Left renal cortex interstitium (tissue), 4 donors: Measurements from ENCODE around the gene LRRN4. TPM values are rescaled to one million over a fixed set of nuclear protein-coding genes. Genes with fewer than 3 reads are reported as not detected.
"Not testable (repeated sequence)": the region's sequence is repeated elsewhere in the genome, so short reads cannot be mapped to it uniquely, and the experiment has no call there.

Source experiments
- DNase-seq, 4 donors: peaks; one replicate each; pipeline ENCODE4 v3.0.0-alpha.2; 2013; ENCODE audit warnings: low read depth in 4 of 4, low spot score in 2 of 4, missing footprints in 1 of 4
- polyA plus RNA-seq, 4 donors: library from polyadenylated mRNA; unstranded; fragments of 120-200 nt; gene quantifications; one replicate each; pipeline ENCODE4 v1.2.1, GENCODE V29; 2013; ENCODE audit not compliant: insufficient read length in 4 of 4

The LRRN4 gene
- polyA plus RNA-seq, 4 donors, result 8.8 to 20.2 (median 13.9) TPM

DNA sequence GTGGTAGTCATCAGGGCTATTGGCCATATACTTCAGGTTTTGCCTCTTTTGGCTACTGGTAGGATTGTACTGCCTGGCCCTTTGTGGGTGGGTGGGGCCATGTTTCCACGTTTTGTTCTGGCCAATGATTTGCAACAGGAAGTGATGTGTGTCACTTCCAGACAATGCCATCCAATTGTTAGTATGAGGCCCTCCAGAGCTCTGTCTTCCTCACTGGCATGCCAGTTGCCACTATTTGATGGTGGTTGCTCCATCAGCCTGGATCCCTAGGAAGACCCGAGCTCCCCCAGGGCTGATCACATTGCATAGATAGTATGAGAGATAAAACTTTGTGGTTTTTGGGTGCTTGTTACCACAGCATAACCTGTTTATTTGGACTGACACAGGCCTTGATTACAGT is 7.7 kb upstream of the LRRN4 start:
- DNase-seq, result no peak

DNA sequence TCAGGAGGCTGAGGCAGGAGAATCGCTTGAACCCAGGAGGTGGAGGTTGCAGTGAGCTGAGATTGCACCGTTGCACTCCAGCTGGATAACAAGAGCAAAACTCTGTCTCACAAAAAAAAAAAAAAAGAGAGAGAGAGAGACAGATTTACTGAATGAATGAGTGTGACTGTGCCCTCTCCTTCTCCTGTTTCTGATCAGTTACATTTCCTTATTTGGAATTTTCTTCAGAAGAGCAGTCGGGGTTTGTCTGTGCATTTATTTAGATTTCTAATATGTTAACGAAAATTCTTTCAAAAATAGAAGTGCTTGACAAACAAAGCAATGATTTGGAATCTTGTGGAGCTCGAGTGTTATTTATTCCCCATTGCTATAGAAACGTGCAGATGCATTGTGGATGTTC is 6.4 kb upstream of the LRRN4 start:
- no peak for DNase-seq

DNA sequence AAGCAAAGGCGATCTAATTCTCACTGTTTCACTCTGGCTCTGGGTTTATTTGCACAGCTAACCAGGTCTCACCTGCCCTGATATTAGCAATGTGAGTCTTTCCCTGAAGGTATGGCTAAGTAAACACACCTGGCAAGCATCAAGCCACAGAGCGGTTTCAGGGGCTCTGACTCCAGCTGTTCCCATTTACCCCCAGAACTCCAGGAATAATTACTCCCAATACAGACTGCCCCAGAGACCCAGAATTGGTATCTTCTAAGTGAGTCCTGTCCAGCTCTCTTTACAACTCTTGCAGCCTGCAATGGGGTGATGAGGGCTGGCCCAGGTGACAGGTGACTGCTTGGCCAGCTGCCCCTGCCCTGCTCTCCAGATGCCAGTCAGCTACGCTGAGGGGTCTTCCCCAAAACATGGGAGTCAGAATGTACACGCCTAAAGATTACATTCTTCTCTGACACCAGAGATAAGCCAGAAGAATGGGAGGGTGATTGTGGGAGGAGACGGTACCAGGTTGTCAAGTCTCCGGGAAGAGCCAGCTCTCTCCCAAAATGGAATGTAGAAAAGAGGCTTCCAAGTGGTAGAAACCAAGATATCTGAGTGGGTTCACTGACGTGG is 4.9 kb upstream of the LRRN4 start:
- no peak for DNase-seq

DNA sequence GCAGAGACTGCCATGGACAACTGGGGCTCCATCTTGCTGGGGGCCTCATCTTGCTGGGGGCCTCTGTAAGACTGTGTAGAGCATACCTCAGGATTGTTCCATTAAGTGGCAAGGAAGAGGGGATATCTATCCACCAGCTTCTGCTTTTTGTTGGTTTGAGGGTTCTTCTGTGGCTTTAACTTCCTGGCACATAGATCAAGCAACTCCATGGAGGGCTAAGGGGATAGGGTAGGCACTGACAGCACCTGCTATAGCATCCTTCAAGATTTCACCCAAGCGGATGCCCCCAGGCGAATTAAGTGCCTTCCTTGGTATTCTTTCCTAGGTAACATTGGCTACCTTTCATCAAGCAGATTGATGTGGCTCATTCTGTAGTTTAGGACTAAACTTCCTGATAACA is 3.8 kb upstream of the LRRN4 start:
- DNase-seq, result no peak

DNA sequence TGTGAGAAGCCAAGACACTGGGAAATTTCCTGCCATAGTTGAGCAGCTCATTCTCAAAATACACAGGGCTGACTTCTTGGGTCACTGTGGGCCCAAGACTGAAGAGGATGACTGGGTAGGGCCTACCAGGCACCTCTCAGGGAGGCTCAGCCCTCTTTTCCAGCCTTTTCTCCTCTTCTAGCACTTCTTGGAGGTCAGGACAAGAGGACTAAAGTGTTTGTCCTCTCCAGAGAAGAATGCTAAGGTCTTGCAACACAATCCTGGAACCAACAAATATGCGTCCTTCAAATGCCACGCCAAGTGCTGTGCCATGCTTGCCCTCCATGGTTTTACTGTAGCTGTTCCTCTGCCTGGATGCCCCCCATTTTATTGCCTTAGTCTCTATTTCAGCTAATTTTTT is 3.3 kb upstream of the LRRN4 start:
- DNase-seq, result no peak

DNA sequence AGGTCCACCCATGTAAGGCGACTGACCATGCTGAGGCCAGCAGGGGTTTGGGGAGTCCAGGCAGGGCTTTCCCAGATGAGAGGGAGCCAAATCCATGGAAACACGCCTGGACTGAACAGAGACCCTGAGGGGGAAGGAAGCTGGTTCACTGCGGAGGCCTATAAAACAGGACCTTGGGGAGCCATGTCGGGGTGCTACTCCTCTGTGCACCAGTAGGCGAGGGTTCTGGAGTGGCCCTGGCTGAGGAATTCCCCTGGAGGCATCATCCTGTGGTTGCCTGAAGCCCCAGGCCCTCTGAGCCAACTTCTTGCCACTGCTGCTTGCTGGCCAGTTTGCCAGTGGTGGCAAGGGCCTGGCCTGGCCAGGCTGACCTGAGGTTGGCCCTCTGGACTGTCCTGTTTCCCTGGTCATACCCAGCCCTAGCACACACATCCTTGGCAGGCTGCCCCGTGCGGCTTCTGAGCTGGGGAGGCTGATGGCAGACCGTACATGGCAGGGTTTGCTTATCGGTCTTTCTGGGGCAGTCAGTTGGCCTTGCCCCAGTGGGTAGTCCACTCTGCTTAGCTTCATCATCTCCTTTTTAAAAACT is 2.2 kb upstream of the LRRN4 start:
- no peak for DNase-seq

DNA sequence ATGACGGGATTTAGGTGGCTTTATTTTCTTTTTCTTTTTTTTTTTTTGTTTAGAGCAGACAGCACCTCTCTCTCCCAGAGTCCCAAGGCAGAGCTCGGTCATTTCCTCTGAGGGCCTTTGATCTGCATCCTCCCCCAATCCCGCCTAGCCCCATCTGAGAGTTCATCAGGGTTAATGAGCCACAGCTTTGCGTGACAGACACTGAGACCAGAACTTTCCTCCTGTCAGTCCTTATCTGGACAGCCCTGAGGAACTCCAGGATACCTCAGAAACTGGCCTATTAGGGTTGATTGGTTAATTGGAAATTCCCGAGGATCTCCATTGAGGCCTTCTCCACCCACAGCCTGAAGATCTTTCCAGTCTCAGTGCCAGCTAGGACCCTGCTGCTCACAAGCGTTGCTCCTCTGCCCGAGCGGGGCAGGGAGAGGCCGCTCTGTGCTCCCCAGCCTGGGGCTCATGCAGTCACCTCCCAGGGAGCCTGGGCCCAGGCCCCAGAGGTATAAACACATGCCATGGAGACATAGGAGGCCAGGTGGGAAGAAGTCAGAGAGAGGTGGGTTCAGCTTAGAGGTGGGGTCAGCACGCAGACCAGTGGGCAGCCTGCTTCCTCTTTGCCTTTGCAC is 1.4 kb upstream of the LRRN4 start:
- DNase-seq, result no peak

DNA sequence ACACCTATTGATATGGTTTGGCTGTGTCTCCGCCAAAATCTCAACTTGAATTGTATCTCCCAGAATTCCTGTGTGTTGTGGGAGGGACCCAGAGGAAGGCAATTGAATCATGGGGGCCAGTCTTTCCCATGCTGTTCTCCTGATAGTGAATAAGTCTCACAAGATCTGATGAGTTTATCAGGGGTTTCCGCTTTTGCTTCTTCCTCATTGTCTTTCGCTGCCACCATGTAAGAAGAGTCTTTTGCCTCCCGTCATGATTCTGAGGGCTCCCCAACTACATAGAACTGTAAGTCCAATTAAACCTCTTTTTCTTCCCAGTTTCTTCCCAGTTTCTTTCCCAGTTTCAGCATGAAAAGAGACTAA is 810 bp upstream of the LRRN4 start:
- not testable (repeated sequence) for DNase-seq

DNA sequence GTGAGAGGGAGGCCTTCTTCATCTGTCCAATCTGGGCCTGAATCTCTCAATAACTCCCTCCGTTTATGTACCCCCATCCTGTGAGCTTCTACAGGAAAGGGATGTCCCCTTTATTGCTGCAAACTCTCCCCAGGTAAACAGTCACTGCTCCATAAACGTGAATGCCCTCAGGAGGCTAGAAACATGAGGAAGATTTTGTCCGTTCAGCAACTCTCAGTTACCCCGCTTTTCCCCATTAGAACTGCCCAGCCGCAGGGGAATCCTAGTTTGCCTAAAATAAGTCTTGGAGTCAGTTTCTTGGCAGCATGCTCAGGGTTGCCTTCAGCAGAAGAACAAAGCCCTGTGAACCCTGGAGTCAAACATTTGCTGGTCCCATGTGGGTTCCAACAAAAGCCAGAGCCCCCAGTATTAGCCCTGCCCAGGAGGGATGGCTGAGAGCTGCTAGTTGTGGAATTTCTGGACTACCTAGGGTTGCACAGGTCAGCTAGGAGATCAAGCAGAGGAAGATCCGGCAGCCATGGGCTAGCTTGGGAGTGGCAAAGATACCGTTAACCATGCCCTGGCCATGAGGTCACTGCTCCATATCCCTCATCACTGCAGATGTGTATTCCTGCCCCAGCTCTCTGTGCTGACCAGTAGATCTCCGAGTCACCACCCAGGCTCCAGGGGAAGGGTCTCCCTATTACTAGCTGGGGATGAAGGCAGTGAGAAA is 640 bp downstream of the LRRN4 start:
- no peak for DNase-seq

DNA sequence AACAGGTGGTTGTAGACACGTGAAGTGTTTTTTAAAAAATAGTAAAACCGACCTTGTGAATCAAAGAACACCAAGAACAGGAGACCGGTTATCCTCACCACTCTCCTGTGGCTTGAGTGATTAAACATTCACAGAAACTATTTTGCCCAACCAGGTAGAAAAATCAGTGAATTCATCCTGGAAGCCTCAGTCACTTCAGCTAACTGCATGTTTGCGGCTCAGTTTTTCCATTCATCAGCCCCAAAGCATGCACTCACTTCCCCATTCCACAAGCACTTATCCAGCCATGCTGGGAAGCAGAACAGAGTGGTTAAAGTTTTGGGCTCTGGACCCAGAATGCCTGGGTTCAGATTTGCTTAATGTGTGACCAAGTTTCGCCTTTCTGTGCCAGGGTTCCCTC is 2.4 kb downstream of the LRRN4 start:
- DNase-seq, result no peak

DNA sequence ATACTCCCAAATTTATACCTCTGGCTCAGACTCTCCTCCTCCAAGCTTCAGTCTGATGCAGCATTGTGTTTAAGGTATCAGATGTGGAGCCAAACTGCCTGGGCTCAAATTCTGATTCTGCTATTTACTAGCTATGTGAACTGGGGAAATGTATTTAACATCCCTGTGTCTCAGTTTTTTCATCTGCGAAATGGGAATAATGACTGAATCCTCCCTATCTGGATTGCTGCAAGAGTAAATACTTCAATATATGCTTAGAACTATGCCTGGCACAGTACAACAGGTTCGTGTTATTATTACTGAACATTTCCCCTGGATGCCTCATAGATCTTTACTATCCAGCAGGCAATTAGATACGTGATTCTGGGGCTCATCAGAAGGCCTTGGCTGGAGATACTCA is 5.5 kb downstream of the LRRN4 start:
- no peak for DNase-seq

DNA sequence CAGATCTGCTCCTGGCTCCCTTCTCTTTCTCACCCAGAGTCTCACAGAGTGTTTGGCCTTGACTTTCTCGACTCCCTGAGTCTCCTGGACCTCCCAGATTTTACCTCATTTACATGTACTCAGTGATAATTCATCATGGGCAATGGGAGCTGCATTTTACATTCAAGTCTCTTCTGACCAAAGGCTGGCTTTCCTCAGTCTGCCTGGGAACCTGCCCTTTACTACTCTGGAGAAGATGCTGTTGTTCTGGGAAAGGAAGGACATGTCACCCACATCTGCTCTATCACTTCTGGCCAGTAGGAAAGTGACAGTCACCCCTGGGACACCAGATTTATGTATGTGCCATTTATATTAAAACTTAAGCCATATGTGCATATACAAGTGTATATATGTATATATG is 7.4 kb downstream of the LRRN4 start:
- no peak for DNase-seq

DNA sequence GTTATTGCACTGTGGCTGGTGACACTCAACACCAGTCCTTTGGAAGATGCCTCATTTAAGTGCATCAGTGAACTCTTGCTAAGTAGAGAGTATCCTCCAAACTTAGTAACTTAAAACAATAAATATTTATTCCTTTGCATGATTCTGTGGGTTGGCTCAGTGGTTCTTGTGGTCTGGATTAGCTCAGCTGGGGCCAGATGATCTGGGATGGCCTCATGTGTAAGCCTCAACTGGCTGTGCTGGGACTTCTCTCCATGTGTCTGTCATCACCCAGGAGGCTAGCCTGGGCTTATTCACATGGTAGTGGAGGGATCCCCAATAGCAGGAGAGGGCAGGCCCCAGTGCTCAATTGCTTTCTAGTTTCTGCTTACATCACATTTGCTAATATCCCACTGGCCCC is 8.3 kb downstream of the LRRN4 start:
- no peak for DNase-seq

DNA sequence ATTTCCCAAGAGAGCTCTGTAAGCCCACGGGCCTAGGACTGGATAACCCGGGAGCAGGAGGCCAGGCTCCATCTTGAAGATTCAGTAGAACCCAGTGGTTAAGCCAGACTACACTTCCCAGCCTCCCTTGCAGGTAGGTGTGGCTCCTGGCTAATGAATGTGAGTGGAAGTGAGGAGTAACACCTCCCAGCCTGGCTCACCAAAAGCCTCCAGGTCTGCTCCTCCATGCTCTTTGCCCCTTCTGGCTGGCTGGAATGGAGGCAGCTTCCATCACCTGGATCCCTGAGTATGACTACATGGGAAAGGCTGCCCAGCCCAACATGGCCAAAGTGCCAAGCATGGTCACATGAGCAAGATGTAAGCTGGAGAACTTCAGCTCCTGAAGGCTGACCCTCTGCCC is 9.7 kb downstream of the LRRN4 start:
- no peak for DNase-seq

DNA sequence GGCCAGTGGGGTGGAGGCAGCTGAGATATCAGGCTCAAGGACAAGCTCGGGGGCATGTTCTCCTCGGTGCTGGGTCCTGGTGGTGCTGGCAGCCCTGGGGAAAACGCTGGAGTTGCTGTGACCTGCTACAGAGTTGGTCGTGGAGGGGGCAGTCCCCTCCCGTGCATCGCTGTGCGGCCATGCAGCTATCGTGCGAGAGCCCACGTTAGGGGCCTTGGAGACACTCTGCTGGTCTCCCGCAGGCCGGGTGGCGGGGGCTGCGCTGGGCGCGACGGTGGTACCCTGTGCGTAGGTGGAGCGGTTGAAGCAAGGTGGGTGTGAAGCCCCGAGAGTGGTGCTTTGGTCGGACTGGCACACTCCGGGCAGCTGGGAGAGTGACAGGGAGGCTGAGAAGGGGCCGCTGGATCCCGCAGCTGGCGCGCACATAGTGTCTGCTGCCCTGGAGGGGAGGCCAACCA is 12.0 kb downstream of the LRRN4 start:
- DNase-seq, result no peak

DNA sequence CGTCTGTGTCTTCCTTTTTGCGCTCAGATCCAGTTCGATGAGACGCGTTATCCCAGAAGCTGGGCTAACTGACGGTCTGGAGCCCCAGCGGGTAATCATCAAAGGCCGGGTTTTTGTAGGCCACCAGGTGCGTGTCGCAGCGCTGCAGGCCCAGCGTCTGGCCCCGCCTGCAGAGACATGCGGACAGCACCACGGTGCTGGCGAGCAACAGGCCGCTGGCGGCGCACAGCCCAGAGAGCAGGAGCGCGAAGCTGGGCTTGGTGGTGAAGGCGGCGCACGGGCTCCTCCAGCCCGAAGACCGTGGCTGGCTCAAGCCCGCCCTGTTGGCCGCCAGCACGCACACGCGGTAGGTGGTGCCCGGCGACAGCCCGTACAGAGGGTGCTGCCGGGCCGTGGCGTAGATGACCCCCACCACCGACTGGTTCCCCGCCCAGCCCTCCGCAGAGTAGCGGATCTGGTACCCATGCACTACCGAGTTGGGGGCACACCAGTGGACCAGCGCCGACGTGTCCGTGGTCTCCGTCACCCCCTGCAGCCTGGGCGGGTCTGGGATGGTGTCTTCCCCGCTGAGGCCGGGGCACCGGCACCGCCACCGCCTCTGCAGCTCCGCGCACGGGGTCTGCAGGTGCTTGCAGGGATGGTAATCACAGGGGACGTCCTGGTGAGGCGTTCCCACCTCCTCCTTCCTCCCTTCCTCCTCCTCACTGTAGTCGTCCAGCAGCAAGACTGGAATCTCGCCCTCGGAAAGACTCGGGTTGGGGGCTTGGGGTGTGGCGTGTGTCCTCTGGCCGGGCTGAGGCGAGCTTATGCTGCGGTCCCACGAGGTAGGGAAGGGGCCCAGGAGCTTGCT is 12.7 kb downstream of the LRRN4 start:
- DNase-seq, result no peak

DNA sequence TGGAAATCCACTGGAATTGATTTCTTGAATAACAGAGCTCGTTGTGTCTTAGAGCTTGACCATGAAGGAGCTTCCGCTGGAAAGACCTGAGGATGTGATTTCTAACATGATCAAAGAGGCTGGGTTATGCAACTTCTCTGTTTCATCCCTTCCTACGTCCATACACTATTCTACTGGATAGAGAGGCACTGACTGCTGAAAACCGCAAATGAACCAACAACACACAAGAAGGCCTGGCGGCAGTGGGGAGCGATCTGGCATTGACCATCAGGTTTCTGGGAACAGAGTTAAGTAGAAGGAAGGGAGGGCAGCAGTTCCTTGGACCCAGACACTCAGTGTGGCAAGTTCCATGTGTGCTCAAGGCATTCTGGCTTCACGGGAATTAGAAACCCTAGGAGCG is 13.3 kb downstream of the LRRN4 start:
- DNase-seq, result no peak

DNA sequence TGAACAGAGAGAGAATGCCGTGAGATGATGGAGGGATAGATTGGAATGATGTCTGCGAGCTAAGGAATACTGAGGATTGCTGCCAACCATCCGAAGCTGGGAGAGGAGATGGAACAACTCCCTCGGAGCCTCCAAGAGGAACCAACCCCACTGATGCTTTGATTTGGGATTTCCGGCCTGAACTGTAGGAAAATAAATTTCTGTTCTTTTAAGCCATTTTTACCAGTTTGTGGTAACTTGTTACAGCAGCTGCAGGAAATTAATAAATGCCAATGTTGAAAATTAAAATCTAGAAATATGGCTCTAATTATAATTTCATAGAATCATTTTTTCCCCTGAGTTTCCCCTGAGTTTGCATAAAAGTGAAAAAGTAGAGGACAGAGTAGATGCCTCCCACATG is 14.1 kb downstream of the LRRN4 start:
- no peak for DNase-seq

DNA sequence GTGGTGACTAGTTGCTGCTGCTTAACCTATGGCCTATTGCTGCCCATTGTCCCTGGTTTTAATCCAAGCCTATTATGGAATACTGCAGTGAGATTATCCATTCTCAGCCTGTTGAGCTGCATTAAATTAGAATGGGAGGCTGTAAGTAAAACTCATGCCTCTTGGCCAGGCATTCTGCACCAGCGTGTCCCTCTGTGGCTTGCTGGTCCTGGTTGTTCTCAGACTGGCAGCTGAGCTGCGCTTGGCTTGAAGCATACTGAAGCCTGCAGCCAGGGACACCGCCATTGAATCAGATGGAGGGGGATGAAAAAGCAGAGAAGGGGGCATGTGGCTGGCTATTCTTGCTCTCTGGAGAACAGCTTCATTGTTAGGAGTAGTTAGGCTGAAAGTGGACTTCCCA is 15.6 kb downstream of the LRRN4 start:
- no peak for DNase-seq

DNA sequence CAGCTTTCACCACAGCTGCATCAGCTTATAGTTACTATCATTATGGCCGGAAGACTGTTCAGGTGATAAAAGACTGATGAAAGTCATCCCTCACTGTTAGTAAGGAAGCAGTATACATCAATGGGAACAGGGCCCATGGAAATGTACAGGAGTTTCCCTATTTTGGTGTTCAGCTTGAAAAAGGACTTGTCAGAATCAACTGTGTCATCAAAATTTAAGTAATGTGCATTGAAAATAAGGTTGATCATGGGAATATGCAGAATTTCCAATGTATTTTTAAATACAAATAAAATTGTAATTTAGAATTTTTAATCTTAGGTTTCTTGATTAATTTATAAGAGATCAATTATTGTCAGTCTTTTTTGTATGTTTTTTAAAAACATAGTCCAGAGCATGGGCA is 16.8 kb downstream of the LRRN4 start:
- DNase-seq, result no peak

DNA sequence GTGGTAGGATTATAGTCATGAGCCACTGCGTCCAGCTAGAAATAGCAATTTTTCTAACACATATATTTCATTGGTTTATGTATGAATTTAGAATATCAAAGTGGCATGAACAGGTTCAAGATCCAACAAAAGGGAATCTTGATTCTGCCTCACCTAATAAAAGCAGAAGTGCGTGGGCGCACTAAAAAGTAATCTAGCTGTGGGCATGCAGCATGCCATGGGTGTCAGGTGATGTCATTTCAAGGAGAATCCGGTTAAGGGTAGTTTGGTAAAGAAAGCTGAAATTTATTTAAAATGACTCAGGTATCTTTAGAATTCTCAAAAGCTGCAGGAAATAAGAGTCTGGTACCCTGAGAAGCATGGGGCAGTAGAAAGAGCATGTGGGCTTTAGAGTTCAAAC is 17.6 kb downstream of the LRRN4 start:
- no peak for DNase-seq
